ENCODE measurements around the gene PPP1R14D.
A peak's percentile ranks its signal among the peaks of the same experiment; 100 is the strongest.

The PPP1R14D gene

GRCh38 chr15:40766194-40766815 lies 62.2 kb downstream of the PPP1R14D start:
- H3K36me3 ChIP-seq (ENCODE audit: control insufficient read depth, insufficient read depth, low read length, severe bottlenecking), result peaks cover 6% of the 10 kb centered on the region

More at GRCh38 chr15:40766194-40766815, 62.2 kb downstream of the PPP1R14D start:
- no peak overlapping the region for H3K4me3 ChIP-seq (ENCODE audit: low read length)
- H3K27me3 ChIP-seq (replicated peaks; ENCODE audit: control insufficient read depth, insufficient read depth, low read length), result no peaks in the 10 kb centered on the region
- no peaks in the 10 kb centered on the region for H3K9me3 ChIP-seq (ENCODE audit: control insufficient read depth, low read length)
- H3K9ac ChIP-seq (ENCODE audit: low read length), result no peak overlapping the region
- H3K4me1 ChIP-seq (ENCODE audit: control insufficient read depth, insufficient read depth, low read length), result peaks cover 54% of the 10 kb centered on the region
- peak; percentile 28 for DNase-seq (ENCODE audit: low read depth)
